ENCODE results near the gene C12orf42.

Gene C12orf42

DNA sequence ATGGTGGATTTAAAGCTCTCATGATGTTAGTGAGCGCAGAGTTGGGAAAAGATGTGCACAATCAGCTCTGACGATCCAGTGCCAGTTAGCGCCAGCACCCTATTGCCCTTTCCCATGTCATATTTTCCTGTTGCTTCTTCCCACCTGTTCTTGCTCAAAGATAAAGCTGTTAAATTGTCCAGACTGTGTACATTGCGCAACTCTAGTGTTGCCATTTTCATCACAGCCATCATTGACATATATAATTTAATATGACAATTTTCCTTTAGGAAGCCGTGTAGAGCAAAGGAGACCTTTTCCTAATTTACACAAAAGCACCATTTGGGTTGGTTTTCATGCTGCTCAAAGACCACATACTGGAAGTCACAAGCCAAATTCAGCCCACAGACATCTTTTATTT is 5.7 kb upstream of the C12orf42 start:
- TF ChIP-seq, protein P1, sequence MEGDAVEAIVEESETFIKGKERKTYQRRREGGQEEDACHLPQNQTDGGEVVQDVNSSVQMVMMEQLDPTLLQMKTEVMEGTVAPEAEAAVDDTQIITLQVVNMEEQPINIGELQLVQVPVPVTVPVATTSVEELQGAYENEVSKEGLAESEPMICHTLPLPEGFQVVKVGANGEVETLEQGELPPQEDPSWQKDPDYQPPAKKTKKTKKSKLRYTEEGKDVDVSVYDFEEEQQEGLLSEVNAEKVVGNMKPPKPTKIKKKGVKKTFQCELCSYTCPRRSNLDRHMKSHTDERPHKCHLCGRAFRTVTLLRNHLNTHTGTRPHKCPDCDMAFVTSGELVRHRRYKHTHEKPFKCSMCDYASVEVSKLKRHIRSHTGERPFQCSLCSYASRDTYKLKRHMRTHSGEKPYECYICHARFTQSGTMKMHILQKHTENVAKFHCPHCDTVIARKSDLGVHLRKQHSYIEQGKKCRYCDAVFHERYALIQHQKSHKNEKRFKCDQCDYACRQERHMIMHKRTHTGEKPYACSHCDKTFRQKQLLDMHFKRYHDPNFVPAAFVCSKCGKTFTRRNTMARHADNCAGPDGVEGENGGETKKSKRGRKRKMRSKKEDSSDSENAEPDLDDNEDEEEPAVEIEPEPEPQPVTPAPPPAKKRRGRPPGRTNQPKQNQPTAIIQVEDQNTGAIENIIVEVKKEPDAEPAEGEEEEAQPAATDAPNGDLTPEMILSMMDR (IDR thresholded peaks at IDR 0.05), result no peak
- no peak overlapping the region for H3K4me3 ChIP-seq (ENCODE audit: low read depth, low read length)
- H3K9me3 ChIP-seq (ENCODE audit: control insufficient read depth, low read length), result no peaks in the 10 kb centered on the region
- H3K27me3 ChIP-seq (ENCODE audit: control insufficient read depth, insufficient read depth, low read length), result no peaks in the 10 kb centered on the region
- H2AFZ ChIP-seq, result no peak overlapping the region
- no peaks in the 10 kb centered on the region for H3K79me2 ChIP-seq
- no peak overlapping the region for H3K4me2 ChIP-seq (ENCODE audit: low read length)
- no peaks in the 10 kb centered on the region for H3K36me3 ChIP-seq (ENCODE audit: control insufficient read depth, insufficient read depth, low read length)
- H3K4me1 ChIP-seq, result no peaks in the 10 kb centered on the region
- H3K27ac ChIP-seq, result no peak overlapping the region
- no peak overlapping the region for H3K9ac ChIP-seq

DNA sequence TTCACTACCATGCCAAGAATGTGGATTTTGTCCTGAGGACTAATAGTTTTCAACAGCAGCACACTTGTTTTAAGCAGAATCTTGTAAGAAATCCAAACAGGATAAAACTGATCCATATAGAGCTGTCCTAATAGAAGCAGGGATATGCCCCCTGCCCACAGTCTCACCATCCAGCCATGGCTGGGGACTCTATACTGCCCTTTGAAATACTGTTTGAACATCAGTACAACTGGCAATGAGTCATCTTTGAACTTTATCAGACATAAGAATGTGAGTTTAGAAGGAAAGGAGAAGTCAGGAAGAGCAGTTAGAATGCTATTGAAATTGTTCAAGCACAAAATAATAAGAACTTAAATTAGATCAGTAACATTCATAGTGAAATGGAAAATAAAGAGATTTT is 3.8 kb upstream of the C12orf42 start:
- no peaks in the 10 kb centered on the region for H3K4me1 ChIP-seq
- H3K36me3 ChIP-seq (ENCODE audit: control insufficient read depth, insufficient read depth, low read length), result no peaks in the 10 kb centered on the region
- no peaks in the 10 kb centered on the region for H3K9me3 ChIP-seq (ENCODE audit: control insufficient read depth, low read length)
- TF ChIP-seq, protein P1 (IDR thresholded peaks at IDR 0.05), result no peak
- no peaks in the 10 kb centered on the region for H3K27me3 ChIP-seq (ENCODE audit: control insufficient read depth, insufficient read depth, low read length)
- no peak overlapping the region for H2AFZ ChIP-seq
- no peaks in the 10 kb centered on the region for H3K79me2 ChIP-seq
- no peak overlapping the region for H3K4me2 ChIP-seq (ENCODE audit: low read length)
- H3K27ac ChIP-seq, result no peak overlapping the region
- H3K9ac ChIP-seq, result no peak overlapping the region
- no peak overlapping the region for H3K4me3 ChIP-seq (ENCODE audit: low read depth, low read length)

DNA sequence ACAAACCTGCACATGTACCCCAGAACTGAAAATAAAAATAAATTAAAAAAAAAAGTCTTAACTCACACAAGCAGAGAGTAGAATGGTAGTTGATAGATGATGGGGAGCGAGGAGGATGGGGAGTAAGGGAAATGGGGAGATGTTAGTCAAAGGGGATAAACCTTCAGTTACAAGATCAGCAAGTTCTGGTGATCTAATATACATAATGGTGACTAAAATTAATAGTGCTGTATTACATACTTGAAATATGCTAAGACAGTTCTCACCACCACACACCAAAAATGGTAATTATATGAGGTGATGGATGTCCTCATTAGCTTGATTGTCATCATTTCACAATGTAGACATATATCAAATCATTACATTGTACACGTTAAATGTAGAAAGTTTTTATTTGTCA is 3.2 kb upstream of the C12orf42 start:
- Histone ChIP-seq H3K4me3 (ENCODE audit: low read depth, low read length) (no peak overlapping the region), H3K27me3 (ENCODE audit: control insufficient read depth, insufficient read depth, low read length) (no peaks in the 10 kb centered on the region), H3K9me3 (ENCODE audit: control insufficient read depth, low read length) (no peaks in the 10 kb centered on the region), H3K36me3 (ENCODE audit: control insufficient read depth, insufficient read depth, low read length) (no peaks in the 10 kb centered on the region), H3K4me1 (no peaks in the 10 kb centered on the region), H3K27ac (no peak overlapping the region), H3K9ac (no peak overlapping the region), H3K79me2 (no peaks in the 10 kb centered on the region), H3K4me2 (ENCODE audit: low read length) (no peak overlapping the region), H2AFZ (no peak overlapping the region)
- TF ChIP-seq, protein P1 (IDR thresholded peaks at IDR 0.05), result no peak

DNA sequence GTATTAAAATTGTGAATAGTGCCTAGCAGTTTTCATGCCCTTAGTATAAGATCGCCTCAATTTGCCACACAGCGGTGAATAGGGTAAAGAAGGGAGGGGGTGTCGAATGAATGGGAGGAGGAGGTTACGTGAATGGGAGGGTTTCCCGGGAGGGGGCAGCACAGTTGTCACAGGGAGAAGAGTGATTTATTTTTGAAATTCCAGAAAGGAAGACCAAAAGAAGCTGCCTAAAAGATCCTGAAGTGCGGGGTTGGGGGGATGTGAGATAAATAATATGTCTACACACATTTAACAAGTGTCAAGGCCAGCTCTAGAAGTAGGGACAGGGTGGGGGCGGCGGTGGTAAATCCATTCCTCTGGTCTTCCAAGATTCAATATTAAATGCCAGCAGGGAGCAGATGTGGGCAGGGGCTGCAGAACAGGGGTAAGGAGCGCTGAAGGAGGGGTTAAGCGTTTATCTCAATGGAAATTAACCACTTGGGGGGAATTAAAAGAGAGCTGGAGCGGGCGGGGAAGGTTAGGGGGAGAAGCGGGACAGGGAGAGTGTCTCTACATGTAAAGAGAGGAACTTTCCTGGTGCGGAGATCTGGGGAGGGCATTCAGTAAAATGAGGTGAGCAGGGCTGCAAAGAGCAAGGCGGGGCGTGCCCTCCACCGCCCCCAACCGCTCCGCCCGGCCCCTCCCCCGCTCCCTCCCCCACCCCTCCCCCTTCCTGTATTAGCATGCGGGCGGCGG is 867 bp downstream of the C12orf42 start:
- H3K4me1 ChIP-seq, result no peaks in the 10 kb centered on the region
- peak overlapping the region; percentile 65 for H3K4me2 ChIP-seq (ENCODE audit: low read length)
- no peak overlapping the region for H3K4me3 ChIP-seq (ENCODE audit: low read depth, low read length)
- no peak overlapping the region for H3K9ac ChIP-seq
- no peaks in the 10 kb centered on the region for H3K27me3 ChIP-seq (ENCODE audit: control insufficient read depth, insufficient read depth, low read length)
- no peaks in the 10 kb centered on the region for H3K9me3 ChIP-seq (ENCODE audit: control insufficient read depth, low read length)
- peak overlapping the region; percentile 41 for H2AFZ ChIP-seq
- H3K79me2 ChIP-seq, result no peaks in the 10 kb centered on the region
- H3K27ac ChIP-seq, result no peak overlapping the region
- H3K36me3 ChIP-seq (ENCODE audit: control insufficient read depth, insufficient read depth, low read length), result no peaks in the 10 kb centered on the region
- TF ChIP-seq, protein P1 (IDR thresholded peaks at IDR 0.05), result no peak

All from parathyroid adenoma (tissue), 2 donors.